Breast epithelium (tissue), 3 donors: Measurements from ENCODE around the gene IMP3.

ENCODE experiments used
- POLR2A ChIP-seq: fragments of 450-650 bp; IDR thresholded peaks from one replicate; pipeline ENCODE4 v1.6.1; 2016; ENCODE audit warnings: antibody characterized with exemption, mild to moderate bottlenecking, moderate library complexity
- POLR2AphosphoS5 ChIP-seq, 3 donors: sonication (generic); formaldehyde crosslinking; IDR thresholded peaks; one replicate each; pipeline ENCODE4 v1.6.1; 2017; ENCODE audit warnings: antibody characterized with exemption in 3 of 3
- TF ChIP-seq, protein P1 (sequence below), 3 donors: fragments of 450-650 bp; IDR thresholded peaks; one replicate each; pipeline ENCODE4 v1.5.1; 2016 to 2017; ENCODE audit warnings: antibody characterized with exemption in 3 of 3, mild to moderate bottlenecking in 3 of 3, moderate library complexity in 3 of 3

DNA sequence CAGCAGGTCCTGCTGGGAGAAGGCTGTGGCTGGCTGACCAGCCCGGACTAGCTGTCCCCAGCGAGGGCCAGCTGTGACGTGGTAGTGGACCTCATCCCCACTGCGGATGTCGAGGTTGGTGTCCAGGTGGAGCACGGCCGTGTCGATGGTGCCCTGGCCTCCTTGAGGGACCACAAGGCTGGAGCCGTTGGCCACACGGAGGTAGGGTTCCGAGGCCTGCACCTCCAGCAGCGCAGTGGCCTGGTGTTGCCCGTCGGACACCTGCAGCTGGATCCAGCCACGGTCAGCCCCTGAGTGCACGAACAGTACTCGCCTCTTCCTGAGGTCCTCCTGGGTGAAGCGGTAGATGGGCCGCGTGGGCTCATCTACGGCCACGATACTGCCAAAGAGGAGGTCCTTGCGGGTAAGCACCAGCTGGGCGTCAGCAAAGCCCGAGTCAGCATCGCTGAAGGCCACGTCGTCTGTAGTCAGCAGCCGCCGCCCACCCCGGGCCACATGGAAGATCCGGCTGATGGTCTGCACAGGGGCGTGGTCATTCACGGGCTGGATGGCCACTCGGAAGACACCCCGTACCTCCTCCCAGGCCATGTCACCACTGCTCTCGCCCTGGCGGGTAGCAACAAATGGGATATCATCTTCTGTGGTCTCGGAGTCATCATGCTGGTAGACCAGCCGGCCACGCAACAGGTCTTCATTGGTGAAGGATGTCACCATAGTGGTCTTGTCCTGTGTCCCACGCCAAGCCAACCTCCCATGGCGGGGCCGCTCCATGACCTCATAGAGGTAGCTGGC, 47.7 kb upstream of the IMP3 start:
- TF ChIP-seq, protein P1, sequence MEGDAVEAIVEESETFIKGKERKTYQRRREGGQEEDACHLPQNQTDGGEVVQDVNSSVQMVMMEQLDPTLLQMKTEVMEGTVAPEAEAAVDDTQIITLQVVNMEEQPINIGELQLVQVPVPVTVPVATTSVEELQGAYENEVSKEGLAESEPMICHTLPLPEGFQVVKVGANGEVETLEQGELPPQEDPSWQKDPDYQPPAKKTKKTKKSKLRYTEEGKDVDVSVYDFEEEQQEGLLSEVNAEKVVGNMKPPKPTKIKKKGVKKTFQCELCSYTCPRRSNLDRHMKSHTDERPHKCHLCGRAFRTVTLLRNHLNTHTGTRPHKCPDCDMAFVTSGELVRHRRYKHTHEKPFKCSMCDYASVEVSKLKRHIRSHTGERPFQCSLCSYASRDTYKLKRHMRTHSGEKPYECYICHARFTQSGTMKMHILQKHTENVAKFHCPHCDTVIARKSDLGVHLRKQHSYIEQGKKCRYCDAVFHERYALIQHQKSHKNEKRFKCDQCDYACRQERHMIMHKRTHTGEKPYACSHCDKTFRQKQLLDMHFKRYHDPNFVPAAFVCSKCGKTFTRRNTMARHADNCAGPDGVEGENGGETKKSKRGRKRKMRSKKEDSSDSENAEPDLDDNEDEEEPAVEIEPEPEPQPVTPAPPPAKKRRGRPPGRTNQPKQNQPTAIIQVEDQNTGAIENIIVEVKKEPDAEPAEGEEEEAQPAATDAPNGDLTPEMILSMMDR (IDR thresholded peaks at IDR 0.05) = no peak
- TF ChIP-seq POLR2AphosphoS5 (IDR thresholded peaks at IDR 0.05) (no peak), POLR2A (no peak)
